ENCODE results near the gene ARHGAP9.

The ARHGAP9 gene

DNA sequence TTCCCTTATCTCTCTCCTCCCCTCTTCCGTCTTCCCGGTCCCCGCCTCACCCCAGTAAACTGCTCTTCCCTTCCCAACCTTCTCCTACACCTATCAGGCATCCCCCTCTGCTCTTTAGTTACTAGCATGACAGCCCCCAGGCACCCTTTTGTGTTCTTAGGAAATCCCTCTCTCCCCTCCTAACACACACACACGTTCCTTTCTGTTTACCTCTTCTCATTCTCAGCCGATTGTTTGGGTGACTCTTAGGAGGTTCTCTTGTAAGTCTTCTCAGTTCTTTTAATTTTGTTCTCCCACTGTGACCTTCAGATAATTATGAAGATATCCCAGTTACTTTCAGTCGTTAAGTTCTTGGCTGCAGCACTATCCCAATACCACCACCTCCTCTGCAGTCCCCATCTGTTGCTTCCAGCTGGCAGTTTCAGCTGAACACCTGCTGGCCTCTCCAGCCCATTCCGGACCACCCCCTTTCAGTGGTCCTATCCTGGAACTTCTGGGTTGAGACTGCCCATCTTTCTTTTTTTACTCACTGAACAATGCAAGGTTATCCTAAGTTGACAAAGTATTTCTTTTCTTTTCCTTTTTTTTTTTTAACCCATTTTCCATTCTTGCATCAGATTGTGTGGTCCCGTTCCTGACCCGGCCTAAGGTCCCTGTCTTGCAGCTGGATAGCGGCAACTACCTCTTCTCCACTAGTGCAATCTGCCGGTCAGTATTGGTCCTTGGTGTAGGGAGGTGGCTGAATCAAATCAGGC, 8.9 kb upstream of the ARHGAP9 start:
- Mint-ChIP-seq H3K36me3 (peaks cover 65% of the 10 kb centered on the region), H3K9me3 (no peaks in the 10 kb centered on the region), H3K4me3 (peak overlapping the region; percentile 88), H3K4me1 (peaks cover 40% of the 10 kb centered on the region), H3K27ac (peak overlapping the region; percentile 94)
- DNase-seq (ENCODE audit: low spot score in 2 of 2) (no peak), ATAC-seq (no peak)

DNA sequence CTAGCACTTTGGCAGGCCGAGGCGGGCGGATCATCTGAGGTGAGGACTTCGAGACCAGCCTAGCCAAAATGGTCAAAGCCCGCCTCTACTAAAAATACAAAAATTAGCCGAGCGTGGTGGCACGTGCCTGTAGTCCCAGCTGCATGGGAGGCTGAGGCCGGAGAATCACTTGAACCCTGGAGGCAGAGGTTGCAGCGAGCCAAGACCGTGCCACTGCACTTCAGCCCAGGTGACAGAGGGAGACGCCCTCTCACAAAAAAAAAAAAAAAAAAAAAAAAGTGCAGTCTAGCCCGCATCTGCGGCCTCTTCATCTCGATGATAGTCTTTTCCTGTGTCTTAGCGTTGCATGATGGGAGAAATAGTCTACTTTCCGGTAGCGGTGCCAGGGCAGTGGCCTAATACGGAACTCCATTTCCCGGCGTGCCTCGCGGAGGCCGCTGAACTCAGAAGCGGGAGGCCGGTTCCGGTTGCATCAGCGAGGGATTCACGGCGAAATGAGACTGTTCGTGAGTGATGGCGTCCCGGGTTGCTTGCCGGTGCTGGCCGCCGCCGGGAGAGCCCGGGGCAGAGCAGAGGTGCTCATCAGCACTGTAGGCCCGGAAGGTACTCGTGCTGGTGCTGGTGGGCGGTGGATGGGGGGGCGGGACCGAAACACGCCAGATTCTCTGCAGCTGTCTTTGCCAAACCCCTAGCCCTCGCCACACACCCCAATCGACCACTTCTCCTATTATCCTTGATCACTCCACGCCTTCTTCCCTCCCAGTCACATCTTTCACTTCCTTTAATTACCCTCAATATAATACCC, 8.1 kb upstream of the ARHGAP9 start, which contains the start of gene MARS1:
Gene MARS1, plus strand, starts transcription at position 472 of the 805 bp plus-strand sequence. Its CDS starts 23 bp downstream, at position 495.
- Mint-ChIP-seq H3K27ac (peak within 1 kb of the TSS; percentile 94), H3K4me3 (peak within 1 kb of the TSS; percentile 88), H3K36me3 (peaks cover 60% of the 10 kb centered on the region), H3K9me3 (no peaks in the 10 kb centered on the region), H3K4me1 (peaks cover 37% of the 10 kb centered on the region)
- ATAC-seq (peak; percentile 98), DNase-seq (ENCODE audit: low spot score in 2 of 2) (peak; percentile 79 to 91)

DNA sequence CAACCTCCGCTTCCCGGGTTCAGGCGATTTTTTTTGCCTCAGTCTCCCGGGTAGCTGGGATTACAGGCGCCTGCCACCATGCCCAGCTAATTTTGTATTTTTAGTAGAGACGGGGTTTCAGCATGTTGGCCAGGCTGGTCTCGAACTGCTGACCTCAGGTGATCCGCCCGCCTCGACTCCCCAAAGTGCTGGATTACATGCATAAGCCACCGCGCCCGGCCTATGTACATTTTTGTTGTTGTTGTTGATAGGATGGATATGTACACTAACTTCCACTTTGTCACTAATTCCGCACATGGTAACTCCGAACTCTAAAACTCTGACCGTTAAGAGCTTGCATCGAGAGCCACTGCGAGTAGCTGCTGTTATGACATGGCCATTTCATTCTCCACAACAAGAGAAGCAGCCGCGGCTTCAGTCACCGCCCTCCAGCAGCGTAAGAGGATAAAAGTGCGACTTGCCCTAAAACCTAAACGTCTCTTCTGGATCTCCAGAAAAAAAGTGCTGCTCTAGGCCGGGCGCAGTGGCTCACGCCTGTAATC, 7.5 kb upstream of the ARHGAP9 start:
- DNase-seq (ENCODE audit: low spot score in 2 of 2) (no peak), ATAC-seq (no peak)
- peaks cover 34% of the 10 kb centered on the region for H3K4me1 Mint-ChIP-seq
- H3K4me3 Mint-ChIP-seq = peak overlapping the region; percentile 88
- no peaks in the 10 kb centered on the region for H3K9me3 Mint-ChIP-seq
- peaks cover 53% of the 10 kb centered on the region for H3K36me3 Mint-ChIP-seq
- H3K27ac Mint-ChIP-seq = peak overlapping the region; percentile 94

DNA sequence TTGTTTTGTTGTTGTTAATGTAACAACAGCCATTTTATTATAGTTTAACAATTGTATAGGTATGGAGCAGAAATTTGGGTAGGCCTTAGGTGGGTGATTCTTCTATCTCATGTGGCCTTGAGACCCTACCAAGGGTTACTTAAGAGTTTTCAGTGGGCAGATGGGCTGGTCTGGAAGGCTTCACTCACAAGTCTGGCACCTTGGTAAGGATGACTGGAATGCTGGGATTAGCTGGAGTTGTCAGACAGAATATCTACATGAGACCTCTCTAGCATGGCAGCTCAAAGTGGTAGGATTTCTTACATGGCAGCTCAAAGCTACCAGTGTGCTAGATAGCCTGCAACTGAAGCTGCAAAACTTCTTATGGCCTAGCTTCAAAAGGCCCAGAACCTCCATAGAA, 6.0 kb upstream of the ARHGAP9 start:
- no peak overlapping the region for H3K4me3 Mint-ChIP-seq
- no peaks in the 10 kb centered on the region for H3K9me3 Mint-ChIP-seq
- H3K4me1 Mint-ChIP-seq = peaks cover 37% of the 10 kb centered on the region
- peaks cover 39% of the 10 kb centered on the region for H3K36me3 Mint-ChIP-seq
- no peak for DNase-seq (ENCODE audit: low spot score in 2 of 2)
- H3K27ac Mint-ChIP-seq = no peak overlapping the region
- ATAC-seq = no peak

DNA sequence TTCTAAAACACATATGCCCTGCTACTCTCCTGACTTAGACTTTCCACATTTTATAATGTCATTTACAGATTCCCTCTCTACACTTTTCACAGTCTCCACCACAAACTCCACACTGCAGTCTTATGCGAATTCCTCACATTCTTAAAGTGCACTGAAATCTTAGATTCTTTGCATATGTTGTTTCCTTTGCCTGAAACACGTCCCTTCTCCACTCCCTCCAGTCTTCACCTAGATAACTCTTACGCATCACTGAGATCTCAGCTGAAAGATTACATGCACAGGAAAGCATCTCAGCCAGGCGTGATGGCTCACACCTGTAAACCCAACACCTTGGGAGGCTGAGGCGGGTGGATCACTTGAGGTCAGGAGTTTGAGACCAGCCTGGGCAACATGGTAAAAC, 3.8 kb upstream of the ARHGAP9 start:
- Mint-ChIP-seq H3K9me3 (no peaks in the 10 kb centered on the region), H3K36me3 (peaks cover 35% of the 10 kb centered on the region), H3K4me1 (peaks cover 37% of the 10 kb centered on the region), H3K27ac (no peak overlapping the region), H3K4me3 (no peak overlapping the region)
- ATAC-seq (no peak), DNase-seq (ENCODE audit: low spot score in 2 of 2) (no peak)

DNA sequence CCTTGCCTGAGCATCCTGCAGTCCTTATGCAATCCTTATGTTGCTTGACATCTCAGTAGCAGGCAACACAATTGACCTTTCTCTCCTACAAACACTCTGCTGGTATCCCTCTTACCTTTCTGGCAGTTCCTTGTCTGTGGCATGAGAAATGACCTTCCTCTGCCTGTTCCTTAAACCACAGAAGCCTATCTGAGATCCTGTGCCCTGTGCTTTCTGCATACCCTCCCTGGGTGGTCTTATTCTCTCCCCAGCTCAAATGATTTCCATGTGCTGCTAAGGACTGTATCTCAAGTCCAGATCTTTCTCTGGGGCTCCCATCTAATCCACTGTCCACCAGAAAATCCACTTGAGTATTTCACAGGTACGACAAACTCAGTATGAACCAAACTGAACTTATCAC, 2.0 kb upstream of the ARHGAP9 start:
- ATAC-seq = no peak
- H3K9me3 Mint-ChIP-seq = no peaks in the 10 kb centered on the region
- peaks cover 53% of the 10 kb centered on the region for H3K4me1 Mint-ChIP-seq
- no peak for DNase-seq (ENCODE audit: low spot score in 2 of 2)
- peak overlapping the region; percentile 99 for H3K27ac Mint-ChIP-seq
- H3K36me3 Mint-ChIP-seq = peaks cover 36% of the 10 kb centered on the region
- H3K4me3 Mint-ChIP-seq = peak overlapping the region; percentile 1

DNA sequence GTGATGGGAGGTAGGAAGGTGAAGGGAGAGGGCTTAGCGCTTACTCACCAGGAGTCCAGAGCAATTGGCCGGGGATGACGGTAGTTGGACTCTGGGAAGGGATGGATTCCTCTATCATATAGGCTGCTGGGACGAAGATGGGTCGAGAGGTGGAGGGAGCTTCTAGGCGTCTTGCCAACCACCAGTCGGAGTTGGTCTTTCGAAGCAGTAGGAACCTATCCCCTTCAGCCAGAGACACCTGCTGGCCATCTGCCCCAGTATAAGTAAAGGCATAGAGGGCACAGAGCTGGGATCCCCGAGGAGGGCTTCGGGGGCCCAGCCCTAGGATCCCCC, 657 bp downstream of the ARHGAP9 start:
- Mint-ChIP-seq H3K4me1 (peaks cover 71% of the 10 kb centered on the region), H3K36me3 (peaks cover 61% of the 10 kb centered on the region), H3K27ac (peak overlapping the region; percentile 99), H3K4me3 (peak overlapping the region; percentile 86), H3K9me3 (no peaks in the 10 kb centered on the region)
- DNase-seq (ENCODE audit: low spot score in 2 of 2) (no peak), ATAC-seq (peak; percentile 0)

DNA sequence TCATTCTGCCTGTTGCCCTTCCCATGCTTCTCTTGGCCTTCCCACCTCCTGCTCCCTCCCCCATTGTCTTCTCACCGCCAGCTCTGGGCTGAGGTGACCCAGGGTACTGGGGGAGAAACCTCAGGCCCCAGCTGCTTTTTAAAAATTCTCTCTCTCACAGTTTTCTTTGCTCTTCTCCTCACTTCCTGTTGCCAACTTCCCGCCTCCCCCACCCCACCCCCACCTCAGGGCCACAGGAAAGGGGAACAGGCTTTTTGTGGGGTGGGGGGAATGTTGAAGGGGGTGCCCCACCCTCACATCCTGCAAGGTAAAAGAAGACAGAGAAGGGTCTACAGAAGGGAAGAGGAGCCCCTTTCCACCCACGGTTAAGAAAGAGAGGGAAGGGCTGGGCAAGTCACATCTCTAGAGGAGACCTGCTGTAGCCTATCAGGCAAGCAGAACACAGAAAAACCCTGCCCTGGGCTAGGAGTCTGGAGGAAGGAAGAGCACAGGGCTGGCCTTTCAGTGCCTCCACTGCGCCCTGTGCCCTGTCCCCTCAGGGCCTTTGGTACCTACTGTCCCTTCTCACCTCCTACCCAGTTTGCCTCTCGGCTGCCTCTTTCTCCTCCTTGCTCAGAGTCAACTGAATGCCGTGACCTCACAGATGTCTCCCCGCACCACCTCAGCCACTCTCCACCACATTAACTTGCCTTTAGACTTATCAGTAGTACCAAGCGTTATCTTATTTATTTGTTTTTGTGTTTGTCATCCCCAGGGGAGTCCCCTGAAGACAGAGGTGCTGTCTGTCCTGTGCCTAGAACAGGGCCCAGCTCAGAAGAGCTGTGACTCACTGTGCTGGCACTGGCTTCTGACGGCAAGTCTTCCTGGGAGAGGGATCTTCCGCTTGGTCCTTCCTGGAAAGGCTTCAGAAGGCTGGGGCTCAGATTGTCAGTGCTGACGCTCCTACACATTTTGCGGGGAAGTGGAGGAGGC, 1.7 kb downstream of the ARHGAP9 start:
- Mint-ChIP-seq H3K4me1 (peaks cover 80% of the 10 kb centered on the region), H3K36me3 (peaks cover 71% of the 10 kb centered on the region), H3K9me3 (no peaks in the 10 kb centered on the region), H3K4me3 (peak overlapping the region; percentile 86), H3K27ac (peak overlapping the region; percentile 99)
- DNase-seq (ENCODE audit: low spot score in 2 of 2) (peak in 1 of 2 donors; percentile 75), ATAC-seq (peak; percentile 68)

DNA sequence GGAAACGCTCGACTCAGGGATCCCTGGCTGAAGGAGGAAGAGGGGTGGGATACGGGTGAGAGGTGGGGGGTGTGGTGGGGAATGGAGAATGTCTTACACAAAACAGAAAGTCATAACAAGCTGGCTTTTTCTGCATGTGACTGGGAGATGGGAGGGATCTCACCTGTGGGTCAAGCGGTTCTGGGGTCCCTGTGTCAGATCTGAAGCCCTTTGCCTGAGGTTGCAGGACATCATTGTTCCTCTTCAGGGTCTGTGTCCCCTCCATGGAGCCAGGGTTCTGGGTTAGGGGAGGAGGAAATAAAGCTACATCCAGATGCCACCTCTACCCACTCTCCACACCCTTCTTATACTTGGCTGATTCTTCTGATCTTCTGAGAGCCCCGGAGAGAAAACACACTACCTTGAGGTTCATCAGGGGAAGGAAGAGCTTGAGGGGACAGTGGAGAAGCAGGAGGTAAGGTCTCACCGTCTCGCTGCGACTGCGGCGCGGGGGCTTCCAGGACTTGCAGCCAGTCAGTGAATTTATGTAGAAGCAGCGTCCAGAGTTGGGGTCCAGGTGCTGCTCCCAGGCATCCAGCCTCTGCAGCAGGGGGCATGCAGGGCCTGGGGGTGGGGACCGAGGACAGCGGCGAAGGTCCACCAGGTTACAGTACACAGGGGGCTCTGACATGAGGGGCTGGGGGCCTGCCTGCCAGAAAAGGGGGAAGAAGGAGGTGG, 2.5 kb downstream of the ARHGAP9 start:
- no peak for DNase-seq (ENCODE audit: low spot score in 2 of 2)
- ATAC-seq = no peak
- peak overlapping the region; percentile 86 for H3K4me3 Mint-ChIP-seq
- H3K9me3 Mint-ChIP-seq = no peaks in the 10 kb centered on the region
- peak overlapping the region; percentile 99 for H3K27ac Mint-ChIP-seq
- H3K4me1 Mint-ChIP-seq = peaks cover 86% of the 10 kb centered on the region
- peaks cover 80% of the 10 kb centered on the region for H3K36me3 Mint-ChIP-seq

DNA sequence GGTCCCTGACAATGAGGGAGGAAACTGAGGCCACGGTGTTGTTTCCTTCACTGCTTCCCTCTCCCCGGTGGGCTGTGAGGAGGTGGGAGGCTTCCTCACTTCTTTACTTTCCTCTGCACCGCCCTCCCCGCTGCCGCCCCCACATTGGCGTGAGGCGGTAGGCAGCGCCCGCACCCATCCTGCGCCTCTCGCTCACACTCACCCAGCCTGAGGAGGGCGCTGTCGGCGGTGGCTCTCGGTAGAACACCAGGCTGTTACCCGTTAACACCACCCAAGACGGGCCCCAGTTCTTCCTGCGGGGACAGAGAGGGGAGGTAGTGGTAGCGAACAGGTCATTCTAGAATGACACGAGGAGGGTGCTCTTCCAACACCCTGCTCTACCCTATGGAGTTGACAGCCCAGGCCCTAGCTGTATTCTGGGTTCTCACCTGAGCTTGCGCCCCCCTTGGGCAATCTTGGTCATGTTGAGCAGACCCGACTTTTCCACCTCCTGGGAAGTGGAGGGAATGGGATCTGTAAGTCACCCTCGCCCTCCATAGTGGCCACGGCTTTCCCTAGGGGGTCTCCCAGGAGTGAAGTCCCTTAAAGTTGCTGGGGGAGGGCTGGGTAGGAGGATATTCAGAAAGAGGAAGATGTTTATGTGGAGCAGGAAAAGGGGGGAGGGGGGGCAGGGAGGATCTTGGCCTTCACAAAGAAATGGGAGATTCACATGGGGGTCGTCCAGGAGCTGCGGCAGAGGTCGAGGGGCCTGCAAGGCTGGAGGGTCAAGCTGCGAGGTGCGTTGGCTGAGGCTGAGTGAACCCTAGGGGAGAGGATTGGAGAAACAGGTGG, 3.3 kb downstream of the ARHGAP9 start:
- ATAC-seq = peak; percentile 57
- Mint-ChIP-seq H3K36me3 (peaks cover 88% of the 10 kb centered on the region), H3K4me1 (peaks cover 86% of the 10 kb centered on the region), H3K27ac (peak overlapping the region; percentile 99), H3K9me3 (no peaks in the 10 kb centered on the region), H3K4me3 (peak overlapping the region; percentile 86)
- DNase-seq (ENCODE audit: low spot score in 2 of 2) = peak; percentile 56 to 85

DNA sequence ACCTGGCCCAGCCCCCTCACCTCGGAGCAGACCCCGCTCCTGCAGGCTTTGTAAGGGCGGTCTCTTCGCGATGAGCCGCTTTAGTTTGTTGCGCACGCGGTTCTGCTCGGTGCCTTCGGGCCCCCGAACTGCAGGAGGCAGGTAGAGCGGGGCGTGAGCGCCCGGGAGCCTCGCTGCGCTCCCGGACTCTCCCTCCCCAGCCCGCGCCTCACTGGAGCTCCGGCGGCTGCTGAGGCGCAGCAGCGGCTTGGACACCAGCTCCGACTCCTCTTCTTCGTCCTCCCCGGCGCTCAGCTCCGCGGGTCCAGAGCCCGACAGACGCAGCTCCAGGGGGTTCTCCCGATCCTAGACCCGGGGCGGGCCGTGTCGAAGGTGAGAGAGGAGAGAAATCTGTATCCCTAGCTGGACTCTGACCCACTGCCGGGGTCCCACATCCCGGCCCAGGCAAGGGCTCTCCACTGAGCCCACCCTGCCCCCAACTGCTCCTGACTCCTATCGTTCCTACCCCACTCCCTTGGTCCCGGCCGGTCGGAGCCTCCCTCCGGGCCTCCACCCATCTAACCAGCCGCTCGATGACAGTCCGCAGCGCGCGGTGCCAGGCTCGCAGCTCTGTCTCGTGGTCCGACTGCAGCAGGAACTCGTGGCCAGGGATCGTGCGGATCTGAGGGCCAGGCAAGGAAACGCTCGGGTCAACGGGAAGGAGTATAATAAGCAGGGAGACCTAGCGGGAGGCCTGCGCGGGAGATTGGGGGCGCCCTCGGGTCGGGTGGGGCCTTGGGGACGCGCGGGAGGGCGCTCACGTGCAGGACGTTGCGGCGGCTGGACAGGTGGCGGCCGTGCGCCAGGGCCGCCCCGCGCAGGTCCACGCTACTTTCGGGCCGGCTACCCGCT, 4.2 kb downstream of the ARHGAP9 start:
- peak overlapping the region; percentile 86 for H3K4me3 Mint-ChIP-seq
- DNase-seq (ENCODE audit: low spot score in 2 of 2) (no peak), ATAC-seq (no peak)
- peaks cover 84% of the 10 kb centered on the region for H3K4me1 Mint-ChIP-seq
- no peaks in the 10 kb centered on the region for H3K9me3 Mint-ChIP-seq
- H3K27ac Mint-ChIP-seq = peak overlapping the region; percentile 99
- peaks cover 92% of the 10 kb centered on the region for H3K36me3 Mint-ChIP-seq

DNA sequence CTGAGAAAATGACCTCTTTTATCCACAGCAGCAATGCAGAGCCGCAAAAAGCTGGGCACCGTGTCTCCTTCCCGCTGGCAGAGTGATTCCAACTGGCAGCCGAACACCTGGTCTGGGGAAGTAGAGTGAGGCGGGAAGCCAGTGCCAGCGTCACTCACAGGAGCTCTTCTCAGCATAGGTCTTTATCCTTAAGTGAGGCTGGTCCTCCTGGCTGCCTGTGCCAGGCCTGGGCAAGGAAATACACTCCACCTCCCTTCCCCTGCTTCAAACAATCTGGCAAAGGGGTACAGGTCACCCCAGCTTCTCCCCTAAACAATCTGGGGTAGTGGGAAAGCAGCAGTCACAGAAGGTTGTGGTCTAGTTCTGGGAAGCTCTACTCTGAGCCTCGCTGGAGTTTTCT, 4.8 kb downstream of the ARHGAP9 start:
- Mint-ChIP-seq H3K36me3 (peaks cover 91% of the 10 kb centered on the region), H3K9me3 (no peaks in the 10 kb centered on the region), H3K4me3 (peak overlapping the region; percentile 86), H3K4me1 (peaks cover 78% of the 10 kb centered on the region), H3K27ac (peak overlapping the region; percentile 13)
- ATAC-seq (no peak), DNase-seq (ENCODE audit: low spot score in 2 of 2) (no peak)

DNA sequence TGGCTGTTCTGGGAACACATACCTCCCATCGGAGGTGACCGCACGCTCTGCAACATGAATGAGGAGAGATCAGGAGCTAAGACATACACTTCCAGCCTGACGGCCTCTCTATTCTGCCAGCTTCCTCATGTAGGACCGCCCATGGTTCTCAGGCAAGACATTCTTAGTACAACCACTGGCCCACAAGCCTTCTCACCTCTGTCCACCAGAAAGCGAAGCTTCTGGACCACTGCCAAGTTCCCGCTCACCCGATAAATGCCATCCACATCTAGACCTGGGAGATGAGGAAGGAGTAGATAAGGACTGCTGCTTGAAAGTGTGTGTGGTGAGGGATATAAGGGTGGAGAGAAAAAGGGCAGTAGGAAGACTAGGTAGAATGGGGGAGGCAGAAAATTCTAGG, 5.2 kb downstream of the ARHGAP9 start:
- no peak for DNase-seq (ENCODE audit: low spot score in 2 of 2)
- H3K9me3 Mint-ChIP-seq = no peaks in the 10 kb centered on the region
- H3K4me1 Mint-ChIP-seq = peaks cover 73% of the 10 kb centered on the region

More for the DNA sequence above, 5.2 kb downstream of the ARHGAP9 start:
- Mint-ChIP-seq H3K27ac (peak overlapping the region; percentile 13), H3K36me3 (peaks cover 91% of the 10 kb centered on the region), H3K4me3 (peak overlapping the region; percentile 86)
- ATAC-seq = no peak

All from stimulated activated effector memory CD8-positive, alpha-beta T cell treated with anti-CD3 and anti-CD28 coated beads, Interleukin-12 subunit alpha, Interleukin-12 subunit beta, amount 100 ng/mL, for 72 hours (primary cell).